Fibroblast of lung (primary cell): ENCODE results near the gene CLEC11A. TPM values are rescaled to one million over a fixed set of nuclear protein-coding genes. Genes with fewer than 3 reads are reported as not detected.

Experiments used
- DNase-seq, 2 donors: peaks; one replicate each; pipeline versions ENCODE4 v3.0.0 to v3.0.0-alpha.2; 2010; ENCODE audit warnings: low read depth in 2 of 2
- H2AFZ ChIP-seq: 2 replicates; pipeline ENCODE4 v1.5.1; 2012; ENCODE audit warnings: low read length, control low read depth, inconsistent platforms
- H3K27ac ChIP-seq: 2 replicates; pipeline ENCODE4 v1.5.1; 2011; ENCODE audit warnings: low read length, control low read depth; ENCODE audit not compliant: insufficient read depth
- H3K27me3 ChIP-seq: 2 replicates; pipeline ENCODE4 v1.5.1; 2011; ENCODE audit warnings: mild to moderate bottlenecking, low read length; ENCODE audit not compliant: control insufficient read depth, insufficient read depth
- H3K36me3 ChIP-seq: 2 replicates; pipeline ENCODE4 v1.5.1; 2011; ENCODE audit warnings: low read length; ENCODE audit not compliant: control insufficient read depth, insufficient read depth
- H3K4me1 ChIP-seq: 2 replicates; pipeline ENCODE4 v1.5.1; 2011; ENCODE audit warnings: low read length; ENCODE audit not compliant: control insufficient read depth, insufficient read depth; ENCODE audit errors: extremely low read depth
- H3K4me2 ChIP-seq: 2 replicates; pipeline ENCODE4 v1.5.1; 2011; ENCODE audit warnings: low read length, control low read depth; ENCODE audit not compliant: insufficient read depth; ENCODE audit errors: extremely low read depth
- H3K4me3 ChIP-seq, 4 experiments: fragments of 200-600 bp in 1 of 4; sonication (generic) in 1 of 4; replicated peaks in 1 of 4; 2 replicates each; pipeline ENCODE4 v1.5.1; 2011 to 2016; ENCODE audit warnings: low read length in 4 of 4, low read depth in 3 of 4, mild to moderate bottlenecking in 3 of 4, control low read depth in 2 of 4, inconsistent platforms in 1 of 4, mixed read lengths in 1 of 4; ENCODE audit not compliant: insufficient read depth in 1 of 4; ENCODE audit errors: control extremely low read depth in 1 of 4
- H3K79me2 ChIP-seq: 2 replicates; pipeline ENCODE4 v1.5.1; 2012; ENCODE audit warnings: mild to moderate bottlenecking, low read length, inconsistent platforms; ENCODE audit not compliant: control insufficient read depth, insufficient read depth
- H3K9ac ChIP-seq: 2 replicates; pipeline ENCODE4 v1.5.1; 2011; ENCODE audit warnings: mild to moderate bottlenecking, low read length, control low read depth; ENCODE audit not compliant: insufficient read depth
- H3K9me3 ChIP-seq: 2 replicates; pipeline ENCODE4 v1.5.1; 2012; ENCODE audit warnings: low read depth, low read length; ENCODE audit not compliant: control insufficient read depth, insufficient read depth
- H4K20me1 ChIP-seq: 2 replicates; pipeline ENCODE4 v1.5.1; 2011; ENCODE audit warnings: low read length; ENCODE audit not compliant: control insufficient read depth, insufficient read depth; ENCODE audit errors: extremely low read depth
- CTCF ChIP-seq, 2 donors: IDR thresholded peaks in 1 of 2; conservative IDR thresholded peaks in 1 of 2; 1 replicate in 1 of 2; 2 replicates in 1 of 2; pipeline ENCODE4 v1.5.1; 2011 to 2012; ENCODE audit warnings: low read length in 2 of 2, control low read depth in 1 of 2, inconsistent platforms in 1 of 2, low read depth in 1 of 2, mild to moderate bottlenecking in 1 of 2
- EZH2 ChIP-seq: IDR thresholded peaks from 2 replicates; pipeline ENCODE4 v1.5.1; 2012; ENCODE audit warnings: low read length, control low read depth, mild to moderate bottlenecking; ENCODE audit errors: missing control alignments
- polyA plus RNA-seq, 2 donors: library from polyadenylated mRNA; depleted of rRNA in 1 of 2; stranded (reverse) in 1 of 2; unstranded in 1 of 2; fragments of >200 nt; gene quantifications; 2 replicates each; pipeline ENCODE4 v1.2.1, GENCODE V29; 2011 to 2012; ENCODE audit warnings: missing spikeins in 1 of 2
- total RNA-seq: library from RNA; depleted of rRNA; stranded (reverse); fragments of >200 nt; gene quantifications from 2 replicates; pipeline ENCODE4 v1.2.1, GENCODE V29; 2014

The CLEC11A gene
- total and polyA plus RNA-seq, 2 donors (not counting 1 experiment from before 2014, with no cell fraction given) = 22.5 to 69.4 TPM

- Histone ChIP-seq H2AFZ (no peak overlapping the region), H3K36me3 (no peaks in the 10 kb centered on the region), H3K4me3 (no peak overlapping the region), H4K20me1 (no peaks in the 10 kb centered on the region), H3K27me3 (no peaks in the 10 kb centered on the region), H3K27ac (no peak overlapping the region), H3K4me2 (no peak overlapping the region), H3K9ac (no peak overlapping the region), H3K4me1 (no peaks in the 10 kb centered on the region), H3K9me3 (no peaks in the 10 kb centered on the region), H3K79me2 (no peaks in the 10 kb centered on the region)
- TF ChIP-seq EZH2 (no peak), CTCF (conservative IDR thresholded peaks at IDR 0.05 in 1 of 2, IDR thresholded peaks at IDR 0.05 in 1 of 2; ENCODE audit: low read depth in 1 of 2, low read length in 2 of 2) (no peak)
- no peak for DNase-seq
Measured at GRCh38 chr19:50706387-50706786, 16.8 kb upstream of the CLEC11A start.

GRCh38 chr19:50708179-50708879 is 14.8 kb upstream of the CLEC11A start:
- Histone ChIP-seq H3K4me2 (no peak overlapping the region), H3K9me3 (no peaks in the 10 kb centered on the region), H3K9ac (no peak overlapping the region)

GRCh38 chr19:50710094-50710493 is 13.1 kb upstream of the CLEC11A start:
- no peaks in the 10 kb centered on the region for H3K9me3 ChIP-seq
- H3K27ac ChIP-seq = no peak overlapping the region
- no peaks in the 10 kb centered on the region for H3K27me3 ChIP-seq
- no peak overlapping the region for H3K4me2 ChIP-seq
- no peak overlapping the region for H3K9ac ChIP-seq
- TF ChIP-seq CTCF (conservative IDR thresholded peaks at IDR 0.05 in 1 of 2, IDR thresholded peaks at IDR 0.05 in 1 of 2; ENCODE audit: low read depth in 1 of 2, low read length in 2 of 2) (peak in 1 of 2 donors; percentile 9), EZH2 (no peak)
- H3K4me1 ChIP-seq = no peaks in the 10 kb centered on the region
- no peaks in the 10 kb centered on the region for H3K36me3 ChIP-seq
- no peaks in the 10 kb centered on the region for H3K79me2 ChIP-seq
- H2AFZ ChIP-seq = no peak overlapping the region
- DNase-seq = no peak
- H4K20me1 ChIP-seq = no peaks in the 10 kb centered on the region
- H3K4me3 ChIP-seq = no peak overlapping the region

More at GRCh38 chr19:50708179-50708879, 14.8 kb upstream of the CLEC11A start:
- Histone ChIP-seq H4K20me1 (no peaks in the 10 kb centered on the region), H2AFZ (no peak overlapping the region), H3K79me2 (no peaks in the 10 kb centered on the region), H3K4me1 (no peaks in the 10 kb centered on the region), H3K36me3 (no peaks in the 10 kb centered on the region), H3K27me3 (no peaks in the 10 kb centered on the region), H3K4me3 (no peak overlapping the region), H3K27ac (no peak overlapping the region)
- TF ChIP-seq EZH2 (no peak), CTCF (conservative IDR thresholded peaks at IDR 0.05 in 1 of 2, IDR thresholded peaks at IDR 0.05 in 1 of 2; ENCODE audit: low read depth in 1 of 2, low read length in 2 of 2) (no peak)
- DNase-seq = no peak
